A549 (cell line): Measurements from ENCODE around the gene NSUN6. TPM values are rescaled to one million over a fixed set of nuclear protein-coding genes. Genes with fewer than 3 reads are reported as not detected.

ENCODE experiments used
- ATAC-seq, 2 experiments: fragments of 200-7000 bp in 1 of 2; fragments of >200 bp in 1 of 2; cut with Nextera tagmentation in 1 of 2; cut with Tn5 transposase in 1 of 2; 3 replicates each; pipeline versions ENCODE4 v1.8.0 to v1.9.1; 2018 to 2020; ENCODE audit warnings: mild to moderate bottlenecking in 1 of 2, moderate library complexity in 1 of 2
- CTCF ChIA-PET: fragments of 300-600 bp; sonication (Branson Sonifier 250); formaldehyde crosslinking; extraction: SDS; loops from one replicate; lab custom pipeline; 2021; ENCODE audit warnings: antibody characterized with exemption, inconsistent platforms; lab: Yijun Ruan, JAX
- POLR2A ChIA-PET: fragments of 350-600 bp; formaldehyde crosslinking; extraction: SDS; loops from one replicate; lab custom pipeline; 2021; ENCODE audit warnings: antibody characterized with exemption, inconsistent platforms; lab: Yijun Ruan, JAX
- DNase-seq, 2 experiments: peaks; one replicate each; pipeline versions ENCODE4 v3.0.0 to v3.0.0-alpha.2; 2011 to 2016; ENCODE audit warnings: low read depth in 1 of 2, low spot score in 1 of 2
- FAIRE-seq: peaks from 2 replicates; lab custom pipeline; 2011; peaks lifted over from hg19 to GRCh38; lab: Jason Lieb, UNC
- H3K27ac ChIP-seq, 2 experiments: fragments of >200 bp; sonication (Bioruptor Twin); formaldehyde crosslinking; 3 replicates each; pipeline ENCODE4 v1.5.1; 2016 to 2017
- H3K4me1 ChIP-seq: fragments of >200 bp; sonication (Bioruptor Twin); formaldehyde crosslinking; 3 replicates; pipeline ENCODE4 v1.6.1; 2016
- H3K4me2 ChIP-seq: fragments of >200 bp; sonication (Bioruptor Twin); formaldehyde crosslinking; 3 replicates; pipeline ENCODE4 v1.6.1; 2016
- H3K4me3 ChIP-seq: fragments of >200 bp; sonication (Bioruptor Twin); formaldehyde crosslinking; 3 replicates; pipeline ENCODE4 v1.5.1; 2016
- H3K9me3 ChIP-seq: fragments of >200 bp; sonication (Bioruptor Twin); formaldehyde crosslinking; 3 replicates; pipeline ENCODE4 v1.6.1; 2016
- BCL3 ChIP-seq: fragments of >200 bp; sonication (Bioruptor Twin); formaldehyde crosslinking; IDR thresholded peaks from 3 replicates; pipeline ENCODE4 v1.6.1; 2016
- CBX8 ChIP-seq: fragments of 200-600 bp; sonication (generic); IDR thresholded peaks from 2 replicates; pipeline ENCODE4 v1.6.1; 2016
- CHD2 ChIP-seq: fragments of 150-350 bp; IDR thresholded peaks from 2 replicates; pipeline ENCODE4 v1.6.1; 2014; ENCODE audit warnings: low read length; ENCODE audit not compliant: partially characterized antibody
- FOSL2 ChIP-seq, 2 experiments: fragments of 450-650 bp in 1 of 2; fragments of >200 bp in 1 of 2; sonication (Bioruptor Twin) in 1 of 2; formaldehyde crosslinking; IDR thresholded peaks; 2 replicates each; pipeline versions ENCODE4 v1.5.0 to v1.6.1; 2016 to 2020; ENCODE audit warnings: mild to moderate bottlenecking in 1 of 2, moderate library complexity in 1 of 2
- HDAC2 ChIP-seq: fragments of 200-600 bp; sonication (generic); IDR thresholded peaks from 2 replicates; pipeline ENCODE4 v1.6.1; 2016
- HEYL ChIP-seq: fragments of 250-450 bp; sonication (Bioruptor Pico); IDR thresholded peaks from 2 replicates; pipeline ENCODE4 v1.8.0; 2021; ENCODE audit warnings: mild to moderate bottlenecking, moderate library complexity
- JUNB ChIP-seq: fragments of >200 bp; sonication (Bioruptor Twin); formaldehyde crosslinking; IDR thresholded peaks from 2 replicates; pipeline ENCODE4 v1.6.1; 2016
- NFE2L2 ChIP-seq: fragments of 150-350 bp; conservative IDR thresholded peaks from 2 replicates; pipeline ENCODE4 v1.6.1; 2014; ENCODE audit warnings: low read length
- PHF8 ChIP-seq: fragments of 200-600 bp; sonication (generic); IDR thresholded peaks from 2 replicates; pipeline ENCODE4 v1.6.1; 2016; ENCODE audit warnings: low read depth, mild to moderate bottlenecking, antibody characterized with exemption, moderate library complexity, borderline replicate concordance
- RAD21 ChIP-seq, 2 experiments: fragments of >200 bp in 1 of 2; sonication (Bioruptor Twin) in 1 of 2; formaldehyde crosslinking in 1 of 2; IDR thresholded peaks in 1 of 2; conservative IDR thresholded peaks in 1 of 2; 2 replicates in 1 of 2; 3 replicates in 1 of 2; pipeline ENCODE4 v1.6.1; 2012 to 2018; ENCODE audit warnings: inconsistent platforms in 1 of 2
- REST ChIP-seq: fragments of 200-600 bp; sonication (generic); IDR thresholded peaks from 2 replicates; pipeline ENCODE4 v1.6.1; 2016; ENCODE audit warnings: antibody characterized with exemption, mild to moderate bottlenecking, moderate library complexity
- TFCP2L1 ChIP-seq: fragments of 250-450 bp; sonication (Bioruptor Pico); IDR thresholded peaks from 2 replicates; pipeline ENCODE4 v1.5.0; 2021; ENCODE audit warnings: mild to moderate bottlenecking
- ZNF302 ChIP-seq: fragments of 250-450 bp; sonication (Bioruptor Pico); IDR thresholded peaks from 2 replicates; pipeline ENCODE4 v1.9.0; 2021; ENCODE audit warnings: inconsistent platforms, mild to moderate bottlenecking, moderate library complexity
- WGBS: methylation state at CpG from one replicate; pipeline ENCODE4 v1.1.6; 2017; ENCODE audit errors: missing lambda C conversion rate; 5-methylcytosine and 5-hydroxymethylcytosine counted together
- polyA plus RNA-seq, 4 experiments: library from polyadenylated mRNA; depleted of rRNA in 3 of 4; stranded (reverse); fragments of >200 nt; fragmentation: RNase III in 1 of 4; extraction: RNeasy Plus Mini Kit Qiagen cat#74134 plus additional on column Dnase treatment in 1 of 4; gene quantifications; 2 replicates in 3 of 4; 3 replicates in 1 of 4; pipeline ENCODE4 v1.2.3, GENCODE V29; 2011 to 2017

Gene NSUN6
- polyA plus RNA-seq, 2 of the 4 experiments (the other 2 are of a cell fraction), result 6.5 to 14.7 TPM

DNA sequence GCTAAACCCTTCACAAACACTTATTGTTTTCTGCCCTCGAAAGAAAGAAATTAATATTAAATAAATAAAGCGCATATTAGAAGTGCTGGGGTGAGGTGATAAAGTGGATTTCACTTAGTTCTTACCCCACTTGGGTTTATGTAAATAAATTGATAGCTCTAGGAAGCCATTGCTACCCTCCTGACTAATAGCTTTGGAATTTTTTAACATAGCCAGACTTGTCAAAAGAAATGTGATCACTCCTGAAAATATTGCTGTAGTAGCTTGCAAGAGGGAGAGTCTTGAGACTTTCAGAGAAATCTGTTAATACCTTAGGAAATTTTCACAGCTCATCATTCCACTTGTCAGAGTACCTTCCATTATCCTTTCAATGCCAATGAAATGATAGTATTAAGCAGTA, 15.4 kb upstream of the NSUN6 start:
- peak in 1 of 2 experiments; percentile 52; a peak in 3 of 6 replicates for ATAC-seq
- no peak overlapping the region for H3K4me3 ChIP-seq
- H3K4me1 ChIP-seq, result peaks cover 36% of the 10 kb centered on the region
- FAIRE-seq, result no peak
- peak in 1 of 2 experiments; percentile 29 for DNase-seq
- WGBS, result 12% methylated on average over 2 of the region's 2 CpGs
- TF ChIP-seq FOSL2 (IDR thresholded peaks at IDR 0.05) (no peak), FOSL2 (CRISPR knock-in tag; IDR thresholded peaks at IDR 0.05) (peak; percentile 33), JUNB (no peak)
- TF ChIP-seq, all 56 proteins: peak for 1
- POLR2A ChIA-PET, result interaction anchor here (1.5 kb wide), 1 partner anchor 8 kb away, joined by 4 read pairs; no protein-coding TSS in a partner anchor
- Histone ChIP-seq H3K9me3 (no peaks in the 10 kb centered on the region), H3K4me2 (peak overlapping the region; percentile 58), H3K27ac (peak overlapping the region in 1 of 2 experiments; percentile 21; a peak in 1 of 6 replicates)
- CTCF ChIA-PET, result interaction anchor here (1.3 kb wide), 1 partner anchor 11 kb away, joined by 3 read pairs; no protein-coding TSS in a partner anchor

DNA sequence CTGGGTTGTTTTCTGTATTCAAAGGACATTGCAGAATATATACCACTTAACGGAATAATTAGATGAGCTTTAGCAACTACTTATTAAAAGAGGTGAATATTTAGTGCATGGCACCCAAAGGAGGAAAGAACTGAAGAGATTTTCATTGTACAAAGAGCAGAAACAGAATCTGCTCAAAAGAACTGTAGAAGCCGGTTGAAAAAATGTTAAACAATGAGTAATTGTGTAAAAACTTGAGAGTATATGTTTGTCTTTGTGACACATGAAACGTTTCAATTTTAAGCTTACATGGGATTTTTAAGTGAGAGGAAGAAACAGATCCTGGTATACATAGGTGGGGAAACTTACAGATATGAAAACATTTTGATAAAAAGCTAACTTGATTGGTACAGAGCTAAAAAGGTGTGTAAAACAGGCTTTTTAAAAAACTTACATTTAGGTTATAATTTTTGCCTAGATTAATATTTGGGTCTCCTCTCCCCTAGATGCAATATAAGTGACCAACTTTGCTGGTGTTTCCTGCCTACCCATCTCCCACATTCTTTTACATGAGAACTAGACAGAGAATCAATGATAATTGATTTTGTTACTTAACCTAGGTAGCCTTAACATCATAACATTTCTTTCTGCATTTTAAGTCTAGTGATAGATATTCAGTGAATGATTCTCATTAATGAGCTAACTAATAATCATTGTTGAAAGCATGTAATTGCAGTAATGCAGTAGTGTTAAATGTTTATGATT, 14.6 kb upstream of the NSUN6 start:
- FAIRE-seq, result no peak
- CTCF ChIA-PET, result interaction anchor here (1.3 kb wide), 1 partner anchor 11 kb away, joined by 3 read pairs; no protein-coding TSS in a partner anchor

DNA sequence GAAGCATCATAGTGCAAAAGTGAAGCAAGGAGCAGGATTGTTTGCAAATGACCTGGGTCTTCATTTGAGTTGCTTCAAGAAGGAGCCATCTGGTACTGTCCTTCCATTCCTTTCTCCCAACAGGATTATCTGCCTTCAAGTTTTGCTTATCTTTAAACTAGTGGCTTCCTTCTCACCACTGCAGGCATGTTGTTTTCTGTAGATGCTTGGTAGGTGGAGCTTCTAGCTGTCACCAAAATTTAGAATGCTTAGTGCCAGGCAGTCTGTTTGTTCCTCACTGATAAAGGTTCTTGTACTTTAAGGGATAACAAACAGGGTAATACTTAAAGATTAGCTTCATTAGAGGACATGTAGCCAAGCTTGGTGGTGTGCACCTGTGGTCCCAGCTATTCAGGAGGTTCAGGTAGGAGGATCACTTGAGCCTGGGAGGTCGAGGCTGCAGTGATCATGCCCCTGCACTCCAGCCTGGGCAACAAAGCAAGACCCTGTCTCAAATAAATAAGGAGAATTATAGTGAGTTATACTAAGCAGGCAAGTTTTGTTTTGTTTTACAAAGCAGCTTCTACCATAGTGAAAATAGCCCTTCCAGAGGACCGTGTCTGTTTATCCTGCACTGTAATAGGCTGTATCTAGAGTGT, 13.6 kb upstream of the NSUN6 start:
- Histone ChIP-seq H3K27ac (peak overlapping the region in 1 of 2 experiments; percentile 28; a peak in 2 of 6 replicates), H3K9me3 (no peaks in the 10 kb centered on the region), H3K4me1 (peaks cover 51% of the 10 kb centered on the region), H3K4me2 (peak overlapping the region; percentile 58), H3K4me3 (no peak overlapping the region)
- FAIRE-seq (no peak), DNase-seq (no peak), ATAC-seq (peak in 1 of 2 experiments; percentile 59; a peak in 3 of 6 replicates)
- TF ChIP-seq REST (no peak), JUNB (no peak), HEYL (CRISPR knock-in tag) (no peak), PHF8 (no peak), BCL3 (no peak), ZNF302 (CRISPR knock-in tag) (no peak), RAD21 (conservative IDR thresholded peaks at IDR 0.05 in 1 of 2, IDR thresholded peaks at IDR 0.05 in 1 of 2) (no peak), HDAC2 (no peak), CBX8 (no peak), CHD2 (no peak), TFCP2L1 (CRISPR knock-in tag) (no peak), NFE2L2 (no peak)
- ChIA-PET POLR2A (no interaction called here), CTCF (no interaction called here)
- WGBS, result 90% methylated on average over 2 of the region's 2 CpGs

More for the DNA sequence above, 14.6 kb upstream of the NSUN6 start:
- H3K4me2 ChIP-seq, result peak overlapping the region; percentile 58
- H3K9me3 ChIP-seq, result no peaks in the 10 kb centered on the region
- WGBS, result 16% methylated on average over 3 of the region's 3 CpGs
- no peak for TF ChIP-seq HEYL (CRISPR knock-in tag)
- no peak for TF ChIP-seq FOSL2 (IDR thresholded peaks at IDR 0.05)
- 0 out of 2 replicates have a peak, but pooled peaks have one; percentile 6 for TF ChIP-seq FOSL2 (CRISPR knock-in tag; IDR thresholded peaks at IDR 0.05)
- TF ChIP-seq, all 56 proteins: peak for 1
- DNase-seq (no peak), ATAC-seq (peak in 1 of 2 experiments; percentile 57; a peak in 3 of 6 replicates)
- Histone ChIP-seq H3K27ac (peak overlapping the region in 1 of 2 experiments; percentile 44; a peak in 2 of 6 replicates), H3K4me1 (peaks cover 45% of the 10 kb centered on the region), H3K4me3 (no peak overlapping the region)
- POLR2A ChIA-PET, result interaction anchor here (0.6 kb wide), 1 partner anchor 38 kb away, joined by 4 read pairs; no protein-coding TSS in a partner anchor
